SK-N-MC (cell line): Measurements from ENCODE around the gene JPH2.

Experiments
- EZH2 ChIP-seq: fragments of 200-600 bp; sonication (generic); IDR thresholded peaks from one replicate; pipeline ENCODE4 v1.6.1; 2017; ENCODE audit warnings: antibody characterized with exemption
- POLR2AphosphoS5 ChIP-seq: IDR thresholded peaks from 2 replicates; pipeline ENCODE4 v1.6.1; 2012; ENCODE audit warnings: mild to moderate bottlenecking, low read depth, low read length, borderline replicate concordance

GRCh38 chr20:44204832-44205215 lies 17.8 kb upstream of the JPH2 start:
- TF ChIP-seq POLR2AphosphoS5 (no peak), EZH2 (no peak)
